T-cell (primary cell): Measurements from ENCODE around the gene NAV2. TPM values are rescaled to one million over a fixed set of nuclear protein-coding genes. Genes with fewer than 3 reads are reported as not detected.

Experiments used
- ATAC-seq, 4 experiments: fragments of 200-7000 bp in 3 of 4; fragments of 150-1000 bp in 1 of 4; cut with Tn5 transposase; replicated peaks in 1 of 4; 1 replicate in 3 of 4; 2 replicates in 1 of 4; pipeline ENCODE4 v1.10.0; 2021; ENCODE audit warnings: moderate library complexity in 3 of 4, mild to moderate bottlenecking in 2 of 4, moderate number of reproducible peaks in 1 of 4
- CTCF ChIA-PET, 2 donors: fragments of 300-600 bp; sonication (Branson Sonifier 250); formaldehyde crosslinking; loops; one replicate each; lab custom pipeline; 2022; ENCODE audit warnings: antibody characterized with exemption in 2 of 2; lab: Charles Lee
- POLR2A ChIA-PET, 2 donors: fragments of 300-600 bp; sonication (Branson Sonifier 250); formaldehyde crosslinking; loops; one replicate each; lab custom pipeline; 2022; ENCODE audit warnings: antibody characterized with exemption in 2 of 2; lab: Charles Lee
- DNase-seq, 35 experiments: peaks; one replicate each; pipeline versions ENCODE4 v3.0.0 to v3.0.0-alpha.2; 2013 to 2023
- H3K27ac ChIP-seq: one replicate; pipeline ENCODE4 v1.5.1; 2013; ENCODE audit warnings: low read length
- H3K27me3 ChIP-seq, 2 experiments: replicated peaks in 1 of 2; 1 replicate in 1 of 2; 2 replicates in 1 of 2; pipeline versions ENCODE4 v1.6.1 to v1.7.0; 2013; ENCODE audit warnings: low read length in 1 of 2, mixed read lengths in 1 of 2; ENCODE audit not compliant: control insufficient read depth in 2 of 2, insufficient read depth in 2 of 2; ENCODE audit errors: extremely low read depth in 1 of 2
- H3K36me3 ChIP-seq, 2 donors: 1 replicate in 1 of 2; 2 replicates in 1 of 2; pipeline versions ENCODE4 v1.6.1 to v1.7.0; 2013; ENCODE audit warnings: low read length in 1 of 2; ENCODE audit not compliant: control insufficient read depth in 2 of 2, insufficient read depth in 1 of 2; ENCODE audit errors: extremely low read depth in 1 of 2
- H3K4me1 ChIP-seq, 2 experiments: 1 replicate in 1 of 2; 2 replicates in 1 of 2; pipeline versions ENCODE4 v1.6.1 to v1.7.0; 2013; ENCODE audit warnings: low read length in 2 of 2, mixed read lengths in 1 of 2; ENCODE audit not compliant: insufficient read depth in 2 of 2, control insufficient read depth in 1 of 2; ENCODE audit errors: extremely low read depth in 1 of 2
- H3K4me3 ChIP-seq, 2 donors: 1 replicate in 1 of 2; 2 replicates in 1 of 2; pipeline versions ENCODE4 v1.5.1 to v1.7.0; 2013; ENCODE audit warnings: mild to moderate bottlenecking in 2 of 2, low read length in 1 of 2, moderate library complexity in 1 of 2; ENCODE audit not compliant: control insufficient read depth in 1 of 2; ENCODE audit errors: extremely low read depth in 1 of 2
- H3K9me3 ChIP-seq: 2 replicates; pipeline ENCODE4 v1.7.0; 2013
- H3K27ac Mint-ChIP-seq, 2 donors: one replicate each; pipeline ENCODE4 v1.8.0; 2020 to 2021; ENCODE audit warnings: mild to moderate bottlenecking in 2 of 2, mixed read lengths in 2 of 2
- H3K27me3 Mint-ChIP-seq, 2 donors: one replicate each; pipeline ENCODE4 v1.8.0; 2021 to 2022; ENCODE audit warnings: mixed read lengths in 2 of 2
- H3K36me3 Mint-ChIP-seq: one replicate; pipeline ENCODE4 v1.8.0; 2021; ENCODE audit warnings: mixed read lengths
- H3K4me1 Mint-ChIP-seq, 3 donors: one replicate each; pipeline ENCODE4 v1.8.0; 2020 to 2022; ENCODE audit warnings: mixed read lengths in 3 of 3, mild to moderate bottlenecking in 1 of 3
- H3K4me3 Mint-ChIP-seq, 3 donors: one replicate each; pipeline ENCODE4 v1.8.0; 2020 to 2022; ENCODE audit warnings: mild to moderate bottlenecking in 3 of 3, mixed read lengths in 3 of 3, moderate library complexity in 3 of 3
- H3K9me3 Mint-ChIP-seq, 3 donors: one replicate each; pipeline ENCODE4 v1.8.0; 2020 to 2022; ENCODE audit warnings: mixed read lengths in 3 of 3
- WGBS: methylation state at CpG from one replicate; pipeline ENCODE4 v1.1.5; 2013; ENCODE audit warnings: missing lambda C conversion rate; ENCODE audit not compliant: insufficient coverage; 5-methylcytosine and 5-hydroxymethylcytosine counted together
- total RNA-seq, 35 experiments: library from RNA in 6 of 35; stranded (reverse) in 6 of 35; fragments of 120-200 nt in 1 of 35; gene quantifications; one replicate each; pipeline versions ENCODE4 v1.2.1 to v1.2.4 and lab custom pipeline; 2013 to 2026

The NAV2 gene
- total RNA-seq, 5 donors from 2014 or later (not counting 1 experiment from before 2014, with no cell fraction given): 0.55 to 3.0 (median 1.8) TPM

- WGBS: 18% methylated on average over 13 of the region's 19 CpGs
- Histone ChIP-seq H3K36me3 (no peaks in the 10 kb centered on the region), H3K27me3 (peaks cover 18 to 44% of the 10 kb centered on the region in 2 experiments), H3K4me1 (peaks cover 0 to 36% of the 10 kb centered on the region in 2 experiments), H3K9me3 (peaks cover 3% of the 10 kb centered on the region), H3K4me3 (peak overlapping the region in 1 of 2 donors; percentile 59), H3K27ac (no peak overlapping the region)
- H3K36me3 Mint-ChIP-seq: peaks cover 4% of the 10 kb centered on the region
- DNase-seq (peak in 1 of 35 experiments; percentile 11), ATAC-seq (no peak)
- peaks cover 38 to 46% of the 10 kb centered on the region in 2 donors for H3K27me3 Mint-ChIP-seq
- peak overlapping the region; percentile 79 to 83 (median 80) for H3K4me3 Mint-ChIP-seq
- peaks cover 0 to 8% (median 3%) of the 10 kb centered on the region in 3 donors for H3K9me3 Mint-ChIP-seq
- H3K4me1 Mint-ChIP-seq: peaks cover 24 to 28% (median 27%) of the 10 kb centered on the region in 3 donors
- ChIA-PET POLR2A (no interaction called here), CTCF (interaction anchor here (0.6 to 1.9 kb wide), 5 partner anchors 10 to 196 kb away, joined by 3 to 7 read pairs (median 5); no protein-coding TSS in a partner anchor)
- H3K27ac Mint-ChIP-seq: peak overlapping the region in 1 of 2 donors; percentile 80
These were observed 443.1 kb downstream of the NAV2 start for GRCh38 chr11:20155683-20156279.

GRCh38 chr11:20156280-20156875 is 443.7 kb downstream of the NAV2 start:
- H3K27ac ChIP-seq: no peak overlapping the region
- Mint-ChIP-seq H3K27ac (peak overlapping the region in 1 of 2 donors; percentile 80), H3K4me3 (peak overlapping the region; percentile 79 to 83 (median 80)), H3K27me3 (peaks cover 42 to 52% of the 10 kb centered on the region in 2 donors), H3K9me3 (peaks cover 0 to 8% (median 3%) of the 10 kb centered on the region in 3 donors), H3K36me3 (peaks cover 4% of the 10 kb centered on the region), H3K4me1 (peaks cover 26 to 31% (median 27%) of the 10 kb centered on the region in 3 donors)
- ChIA-PET CTCF (interaction anchor here in 1 of 2 donors (0.9 kb wide), 1 partner anchor 27 kb away, joined by 3 read pairs; no protein-coding TSS in a partner anchor), POLR2A (no interaction called here)
- H3K4me1 ChIP-seq: peaks cover 0 to 39% of the 10 kb centered on the region in 2 experiments
- H3K36me3 ChIP-seq: no peaks in the 10 kb centered on the region
- peaks cover 3% of the 10 kb centered on the region for H3K9me3 ChIP-seq
- peak overlapping the region; percentile 59 to 84 for H3K4me3 ChIP-seq
- ATAC-seq (peak; percentile 74 to 82 (median 80)), DNase-seq (peak in 34 of 35 experiments; percentile 26 to 74 (median 52))
- WGBS: 9% methylated on average over 32 of the region's 51 CpGs
- H3K27me3 ChIP-seq: peaks cover 21 to 50% of the 10 kb centered on the region in 2 experiments

GRCh38 chr11:20156876-20157613 is 444.4 kb downstream of the NAV2 start:
- ChIA-PET CTCF (interaction anchor here in 1 of 2 donors (0.9 kb wide), 1 partner anchor 28 kb away, joined by 3 read pairs; no protein-coding TSS in a partner anchor), POLR2A (no interaction called here)
- Mint-ChIP-seq H3K4me1 (peaks cover 29 to 33% (median 31%) of the 10 kb centered on the region in 3 donors), H3K4me3 (peak overlapping the region; percentile 79 to 83 (median 80)), H3K27me3 (peaks cover 47 to 57% of the 10 kb centered on the region in 2 donors), H3K27ac (no peak overlapping the region), H3K36me3 (peaks cover 4% of the 10 kb centered on the region), H3K9me3 (peaks cover 0 to 12% (median 3%) of the 10 kb centered on the region in 3 donors)
- 3% methylated on average over 32 of the region's 45 CpGs for WGBS
- H3K4me1 ChIP-seq: peaks cover 0 to 43% of the 10 kb centered on the region in 2 experiments
- no peak overlapping the region for H3K27ac ChIP-seq
- DNase-seq: peak in 33 of 35 experiments; percentile 9 to 65 (median 38)
- no peaks in the 10 kb centered on the region for H3K36me3 ChIP-seq
- H3K4me3 ChIP-seq: peak overlapping the region; percentile 59 to 84
- ATAC-seq: peak; percentile 42 to 71 (median 62)
- peaks cover 3% of the 10 kb centered on the region for H3K9me3 ChIP-seq
- peaks cover 25 to 56% of the 10 kb centered on the region in 2 experiments for H3K27me3 ChIP-seq

- Mint-ChIP-seq H3K4me1 (peaks cover 34 to 38% (median 36%) of the 10 kb centered on the region in 3 donors), H3K4me3 (peak overlapping the region; percentile 79 to 83 (median 80)), H3K36me3 (peaks cover 4% of the 10 kb centered on the region), H3K27ac (peak overlapping the region; percentile 35 to 72), H3K9me3 (peaks cover 0 to 13% (median 3%) of the 10 kb centered on the region in 3 donors), H3K27me3 (peaks cover 54 to 63% of the 10 kb centered on the region in 2 donors)
- ChIA-PET POLR2A (no interaction called here), CTCF (no interaction called here)
- ATAC-seq (no peak), DNase-seq (no peak)
- Histone ChIP-seq H3K4me3 (peak overlapping the region in 1 of 2 donors; percentile 59), H3K27ac (no peak overlapping the region), H3K4me1 (peaks cover 0 to 46% of the 10 kb centered on the region in 2 experiments), H3K36me3 (no peaks in the 10 kb centered on the region), H3K9me3 (peaks cover 3% of the 10 kb centered on the region), H3K27me3 (peaks cover 28 to 63% of the 10 kb centered on the region in 2 experiments)
- WGBS: no CpG with 5 or more reads among the region's 9 CpGs
These were observed 445.1 kb downstream of the NAV2 start for GRCh38 chr11:20157728-20158127.

GRCh38 chr11:20158597-20159257 is 446.1 kb downstream of the NAV2 start:
- peak in 1 of 35 experiments; percentile 18 for DNase-seq
- Histone ChIP-seq H3K27ac (no peak overlapping the region), H3K4me3 (peak overlapping the region in 1 of 2 donors; percentile 44), H3K36me3 (no peaks in the 10 kb centered on the region), H3K9me3 (peaks cover 3% of the 10 kb centered on the region), H3K4me1 (peaks cover 0 to 56% of the 10 kb centered on the region in 2 experiments), H3K27me3 (peaks cover 32 to 73% of the 10 kb centered on the region in 2 experiments)
- peaks cover 0 to 13% (median 3%) of the 10 kb centered on the region in 3 donors for H3K9me3 Mint-ChIP-seq
- peak overlapping the region in 1 of 2 donors; percentile 32 for H3K27ac Mint-ChIP-seq
- CTCF ChIA-PET: no interaction called here
- peak overlapping the region in 2 of 3 donors; percentile 21 to 24 for H3K4me3 Mint-ChIP-seq
- POLR2A ChIA-PET: no interaction called here
- H3K4me1 Mint-ChIP-seq: peaks cover 43 to 48% (median 45%) of the 10 kb centered on the region in 3 donors
- H3K27me3 Mint-ChIP-seq: peaks cover 60 to 68% of the 10 kb centered on the region in 2 donors
- 19% methylated on average over 31 of the region's 33 CpGs for WGBS
- no peak for ATAC-seq
- H3K36me3 Mint-ChIP-seq: peaks cover 4% of the 10 kb centered on the region
